Measurements from ENCODE around the gene SYT14. TPM values are rescaled to one million over a fixed set of nuclear protein-coding genes. Genes with fewer than 3 reads are reported as not detected.
"Not testable (repeated sequence)": the region's sequence is repeated elsewhere in the genome, so short reads cannot be mapped to it uniquely, and the experiment has no call there.

The SYT14 gene
- total RNA-seq, 2 donors from 2014 or later: 0.14 TPM; not detected in 1

GRCh38 chr1:210085359-210085758 is 147.3 kb downstream of the SYT14 start:
- intact Hi-C loops (cut with DNase I, micrococcal nuclease): no loop called here
- no peak for ATAC-seq
- DNase-seq: no peak

DNA sequence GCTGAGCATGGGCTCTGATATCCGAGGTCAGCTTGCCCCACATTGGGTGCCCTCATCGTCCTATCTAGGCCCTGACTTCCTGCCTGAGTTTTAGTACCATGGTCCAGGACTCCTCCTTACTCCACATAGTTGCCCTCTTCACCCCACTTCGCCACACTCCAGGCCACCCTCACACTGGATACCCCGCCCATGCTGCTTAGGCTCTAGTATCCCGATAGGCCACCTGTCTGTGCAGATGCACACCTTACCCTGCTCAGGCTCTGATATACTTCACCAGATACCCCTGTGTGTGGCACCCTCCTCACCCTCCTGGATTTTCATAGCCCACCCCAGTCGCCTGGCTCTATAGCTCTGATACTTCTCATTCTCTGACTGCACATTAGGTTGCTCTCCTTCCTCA is 149.0 kb downstream of the SYT14 start:
- DNase-seq (no peak), ATAC-seq (no peak)
- intact Hi-C loops (cut with DNase I, micrococcal nuclease): no loop called here

- intact Hi-C loops (cut with DNase I, micrococcal nuclease): no loop called here
- DNase-seq: no peak
- no peak for ATAC-seq
Observed at GRCh38 chr1:210089855-210090254, 151.8 kb downstream of the SYT14 start.

DNA sequence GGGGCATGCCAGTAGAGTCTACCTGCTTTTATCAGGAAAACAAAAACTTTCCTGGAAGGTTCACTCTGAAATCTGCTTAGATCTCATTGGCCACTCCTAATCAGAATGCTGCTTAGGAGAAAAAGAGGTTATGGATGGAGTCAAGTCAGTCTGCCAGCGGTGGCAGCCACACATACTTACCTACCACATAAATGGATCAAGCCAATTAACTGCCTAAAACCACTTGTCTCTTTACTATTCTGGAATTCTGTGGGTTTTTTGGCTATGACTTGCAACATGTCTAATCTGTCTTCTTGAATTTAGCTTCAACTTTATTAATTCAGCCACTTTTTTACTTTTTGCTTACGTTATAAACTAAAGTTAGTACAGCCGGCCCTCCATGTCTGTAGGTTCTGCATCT is 154.3 kb downstream of the SYT14 start:
- intact Hi-C loops (cut with DNase I, micrococcal nuclease): no loop called here
- DNase-seq (no peak), ATAC-seq (no peak)

GRCh38 chr1:210093461-210093860 is 155.4 kb downstream of the SYT14 start:
- DNase-seq: no peak
- intact Hi-C loops (cut with DNase I, micrococcal nuclease): no loop called here
- no peak for ATAC-seq

DNA sequence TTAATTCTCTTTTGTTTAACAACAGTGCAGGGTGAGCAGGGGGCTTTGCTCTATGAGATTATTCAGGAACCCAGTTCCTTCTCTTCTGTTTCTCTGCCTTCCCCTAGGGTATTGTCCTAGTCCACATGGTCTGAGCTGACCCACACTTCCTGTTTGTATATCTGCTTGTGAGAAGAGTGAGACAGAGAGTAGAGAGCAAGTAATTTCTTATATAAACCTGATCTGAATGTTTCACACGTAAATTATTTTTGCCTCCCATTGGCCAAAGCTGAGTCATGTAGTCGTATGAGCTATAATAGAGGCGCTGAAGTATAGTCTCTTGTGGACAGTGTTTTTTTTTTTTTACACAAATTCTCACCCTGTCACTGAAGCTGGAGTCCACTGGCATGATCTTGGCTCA is 160.3 kb downstream of the SYT14 start:
- DNase-seq: no peak
- intact Hi-C loops (cut with DNase I, micrococcal nuclease): no loop called here
- ATAC-seq: no peak

GRCh38 chr1:210099921-210100320 is 161.9 kb downstream of the SYT14 start:
- no peak for ATAC-seq
- no peak for DNase-seq
- intact Hi-C loops (cut with DNase I, micrococcal nuclease): no loop called here

- ATAC-seq (no peak), DNase-seq (no peak)
- intact Hi-C loops (cut with DNase I, micrococcal nuclease): no loop called here
Observed at GRCh38 chr1:210104103-210104502, 166.1 kb downstream of the SYT14 start.

DNA sequence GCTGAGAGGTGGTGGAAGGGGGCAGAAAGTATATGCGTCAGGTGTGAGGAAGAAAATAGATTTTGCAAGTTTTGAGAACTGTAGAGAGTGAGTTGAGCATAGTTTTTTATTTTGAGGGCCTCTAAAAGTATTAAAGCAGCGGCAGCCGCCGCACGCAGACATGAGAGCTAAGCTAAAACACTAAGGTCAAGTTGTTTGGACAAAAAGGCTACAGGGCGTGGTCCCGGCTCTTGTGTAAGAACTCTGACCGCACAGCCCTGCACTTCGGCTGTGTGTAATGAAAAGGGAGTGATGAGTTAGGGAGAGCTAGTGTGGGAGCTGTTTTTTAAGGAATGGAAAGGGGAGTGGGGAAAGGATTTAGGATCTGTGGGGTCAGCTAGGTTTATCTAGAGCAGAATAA is 174.9 kb downstream of the SYT14 start:
- ATAC-seq; DNase-seq; intact Hi-C loops (cut with DNase I, micrococcal nuclease): not testable (repeated sequence)

GRCh38 chr1:210117198-210117597 is 179.2 kb downstream of the SYT14 start:
- ATAC-seq: no peak
- DNase-seq: no peak

DNA sequence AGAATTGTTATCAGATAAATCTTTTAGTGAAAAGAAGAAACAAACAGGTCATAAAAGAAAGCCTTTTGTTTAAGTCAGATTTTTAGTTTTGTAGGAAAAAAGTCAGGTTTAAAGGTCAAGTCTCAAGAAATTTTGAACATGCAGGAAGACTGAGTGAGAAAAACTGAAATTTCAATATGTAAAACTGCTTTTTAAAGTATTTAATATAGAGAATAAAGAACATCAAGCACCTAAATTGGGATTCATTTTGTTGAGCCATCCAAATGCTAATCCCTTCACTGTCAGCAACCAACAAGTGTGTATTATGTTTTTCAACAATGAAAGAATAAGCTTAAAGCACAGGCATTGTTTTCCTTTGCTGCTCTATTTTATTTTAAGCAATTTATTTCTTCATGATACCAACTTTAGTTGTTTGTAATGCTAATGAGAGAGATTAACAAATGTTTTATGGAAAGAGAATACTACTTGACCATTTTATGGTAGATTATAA is 179.7 kb downstream of the SYT14 start:
- intact Hi-C loops (cut with DNase I, micrococcal nuclease): no loop called here
- DNase-seq: no peak
- no peak for ATAC-seq

More at GRCh38 chr1:210117198-210117597, 179.2 kb downstream of the SYT14 start:
- intact Hi-C loops (cut with DNase I, micrococcal nuclease): no loop called here

GRCh38 chr1:210123383-210123782 is 185.4 kb downstream of the SYT14 start:
- no peak for ATAC-seq
- intact Hi-C loops (cut with DNase I, micrococcal nuclease): no loop called here
- no peak for DNase-seq

- ATAC-seq (no peak), DNase-seq (no peak)
- intact Hi-C loops (cut with DNase I, micrococcal nuclease): no loop called here
Observed at GRCh38 chr1:210123924-210124589, 186.0 kb downstream of the SYT14 start.

DNA sequence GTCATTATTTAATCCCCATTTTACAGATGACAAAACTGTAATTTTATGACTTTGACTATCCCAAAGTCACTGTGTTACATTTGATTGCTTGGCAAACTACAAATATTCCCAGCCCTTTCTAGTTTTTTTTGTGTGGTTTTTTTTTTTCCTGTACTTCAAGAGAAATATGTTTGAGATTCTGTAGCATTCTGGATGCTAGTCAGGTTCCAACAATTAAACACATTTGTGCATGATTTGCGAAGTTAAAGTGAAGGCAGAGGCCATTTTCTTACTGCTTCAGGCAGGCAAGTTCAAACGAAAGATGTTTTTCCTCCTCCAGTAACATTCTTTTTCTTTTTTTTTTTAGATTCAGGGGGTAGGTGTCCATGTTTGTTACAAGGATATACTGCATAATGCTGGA is 186.7 kb downstream of the SYT14 start:
- DNase-seq (no peak), ATAC-seq (no peak)
- intact Hi-C loops (cut with DNase I, micrococcal nuclease): no loop called here

GRCh38 chr1:210125143-210125542 is 187.1 kb downstream of the SYT14 start:
- ATAC-seq (no peak), DNase-seq (no peak)
- intact Hi-C loops (cut with DNase I, micrococcal nuclease): no loop called here

GRCh38 chr1:210129092-210129491 is 191.1 kb downstream of the SYT14 start:
- no peak for ATAC-seq
- intact Hi-C loops (cut with DNase I, micrococcal nuclease): no loop called here
- no peak for DNase-seq

- intact Hi-C loops (cut with DNase I, micrococcal nuclease): no loop called here
- DNase-seq: no peak
- ATAC-seq: no peak
Observed at GRCh38 chr1:210129759-210130158, 191.7 kb downstream of the SYT14 start.

DNA sequence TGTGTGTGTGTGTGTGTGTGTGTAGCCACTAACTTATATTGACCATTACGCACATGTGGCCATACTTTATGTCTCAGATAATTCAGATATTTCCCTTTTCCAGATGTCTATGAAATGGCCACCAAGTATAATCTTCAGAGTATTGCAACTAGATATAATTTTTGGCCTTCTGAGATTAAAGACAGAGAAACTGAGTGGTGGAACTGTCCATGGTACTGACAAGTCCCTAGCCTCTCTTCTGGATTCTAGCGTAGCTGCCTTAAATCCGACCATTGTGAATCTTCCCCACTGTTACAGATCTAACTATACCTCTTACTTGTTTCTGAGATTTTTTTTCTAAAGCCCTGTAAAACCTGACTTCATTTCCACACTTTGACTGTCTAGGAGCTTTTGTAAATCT is 194.6 kb downstream of the SYT14 start:
- ATAC-seq: no peak
- DNase-seq: no peak
- intact Hi-C loops (cut with DNase I, micrococcal nuclease): no loop called here

- intact Hi-C loops (cut with DNase I, micrococcal nuclease): loop anchor here (2.0 to 10.0 kb wide), 3 partner anchors 169 to 261 kb away; no protein-coding TSS in a partner anchor
- DNase-seq (peak; percentile 39 to 89), ATAC-seq (peak; percentile 46)
Observed at GRCh38 chr1:210143465-210144062, 205.5 kb downstream of the SYT14 start.

DNA sequence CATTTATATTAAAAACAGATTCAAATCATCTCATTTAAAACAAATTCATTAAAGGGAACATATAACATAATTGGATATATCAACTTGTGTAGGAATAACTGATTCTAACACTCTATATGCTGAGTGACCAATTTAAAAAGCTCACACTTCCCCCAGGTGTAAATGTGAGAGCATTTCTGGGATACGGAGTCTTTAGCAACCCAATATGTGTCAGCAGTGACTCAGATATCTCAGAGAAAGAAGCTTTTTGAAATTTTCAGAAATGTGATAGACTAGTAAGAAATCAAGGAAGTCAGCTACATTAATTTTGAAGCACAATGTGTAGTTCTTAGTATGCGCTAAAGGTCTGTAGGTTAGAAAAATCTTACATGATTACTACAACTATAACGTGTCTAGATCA is 206.7 kb downstream of the SYT14 start:
- no peak for ATAC-seq
- intact Hi-C loops (cut with DNase I, micrococcal nuclease): loop anchor here (10.0 kb wide), 2 partner anchors 170 to 260 kb away; no protein-coding TSS in a partner anchor
- DNase-seq: no peak

All from left colon (tissue), 2 donors.